Duodenal mucosa (tissue), 2 donors: ENCODE measurements around the gene VPS33B.
A peak's percentile ranks its signal among the peaks of the same experiment; 100 is the strongest.
"Not testable (repeated sequence)": the region's sequence is repeated elsewhere in the genome, so short reads cannot be mapped to it uniquely, and the experiment has no call there.

Experiments used
- H3K27ac ChIP-seq: one replicate; pipeline ENCODE4 v1.7.0; 2013; ENCODE audit warnings: low read depth, low read length
- H3K27me3 ChIP-seq, 2 donors: one replicate each; pipeline ENCODE4 v1.7.0; 2013; ENCODE audit warnings: low read length in 2 of 2, control low read depth in 1 of 2; ENCODE audit not compliant: insufficient read depth in 2 of 2, control insufficient read depth in 1 of 2
- H3K36me3 ChIP-seq, 2 donors: one replicate each; pipeline ENCODE4 v1.7.0; 2013; ENCODE audit warnings: low read length in 2 of 2, control low read depth in 1 of 2; ENCODE audit not compliant: insufficient read depth in 2 of 2, control insufficient read depth in 1 of 2
- H3K4me1 ChIP-seq, 2 donors: one replicate each; pipeline ENCODE4 v1.7.0; 2013; ENCODE audit warnings: low read length in 2 of 2, control low read depth in 1 of 2; ENCODE audit not compliant: insufficient read depth in 2 of 2, control insufficient read depth in 1 of 2
- H3K4me3 ChIP-seq, 2 donors: one replicate each; pipeline ENCODE4 v1.7.0; 2013; ENCODE audit warnings: low read length in 2 of 2, low read depth in 1 of 2
- H3K9ac ChIP-seq, 2 donors: one replicate each; pipeline ENCODE4 v1.7.0; 2013; ENCODE audit warnings: low read length in 2 of 2, low read depth in 1 of 2
- H3K9me3 ChIP-seq, 2 donors: one replicate each; pipeline ENCODE4 v1.7.0; 2013; ENCODE audit warnings: low read length in 2 of 2, control low read depth in 1 of 2; ENCODE audit not compliant: control insufficient read depth in 1 of 2

VPS33B gene

DNA sequence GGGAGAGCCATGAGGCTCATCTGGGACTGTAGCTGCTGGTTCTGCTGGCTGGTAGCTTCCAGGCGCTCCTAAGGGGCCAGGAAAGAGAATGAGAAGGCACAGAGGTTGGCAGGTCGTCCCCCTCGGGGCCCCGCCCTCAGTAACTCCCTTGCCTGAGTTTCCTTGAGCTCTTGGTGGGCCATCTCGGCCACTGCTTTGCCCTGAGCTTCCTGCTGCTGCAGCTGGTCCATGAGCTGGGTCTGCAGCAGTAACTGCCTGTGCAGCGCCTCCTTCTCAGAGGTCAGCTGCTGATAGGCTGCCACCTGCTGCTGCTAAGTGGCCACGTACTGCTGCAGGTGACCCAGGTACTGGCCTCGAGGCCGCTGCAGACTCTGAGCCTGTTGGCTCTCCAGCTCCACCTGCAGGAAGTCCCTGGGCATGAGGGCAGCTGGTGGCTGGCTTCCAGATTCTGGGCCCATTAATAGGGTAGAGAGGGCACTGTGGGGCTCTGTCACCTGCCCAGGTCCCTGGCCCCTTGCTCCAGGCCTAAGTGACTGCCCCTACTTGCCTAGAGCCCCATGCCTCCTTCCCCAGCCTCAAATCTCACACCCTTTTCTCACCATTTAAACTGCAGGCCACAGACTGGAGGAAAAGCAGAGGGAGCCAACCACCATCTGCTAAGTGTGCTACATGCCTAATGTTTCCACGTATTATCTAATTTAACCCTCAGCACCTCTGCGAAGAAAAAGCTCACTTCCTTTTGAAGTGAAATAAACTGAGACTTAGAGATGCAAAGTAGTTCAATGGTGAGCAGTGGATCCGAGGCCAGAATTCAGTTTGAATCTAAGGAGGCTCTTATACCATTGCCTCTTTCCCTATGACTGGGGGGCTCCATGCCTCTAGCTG, 10.8 kb upstream of the VPS33B start:
- Histone ChIP-seq H3K4me1 (no peaks in the 10 kb centered on the region), H3K4me3 (peak overlapping the region in 1 of 2 donors; percentile 45), H3K9ac (no peak overlapping the region)

GRCh38 chr15:91031796-91032195, 9.4 kb upstream of the VPS33B start:
- Histone ChIP-seq H3K27ac (no peak overlapping the region), H3K4me3 (no peak overlapping the region), H3K27me3 (no peaks in the 10 kb centered on the region)

More for the DNA sequence above, 10.8 kb upstream of the VPS33B start:
- Histone ChIP-seq H3K9me3 (no peaks in the 10 kb centered on the region), H3K36me3 (no peaks in the 10 kb centered on the region), H3K27me3 (peaks cover 0 to 2% of the 10 kb centered on the region in 2 donors), H3K27ac (no peak overlapping the region)

GRCh38 chr15:91027677-91028076, 5.3 kb upstream of the VPS33B start:
- no peaks in the 10 kb centered on the region for H3K36me3 ChIP-seq
- H3K4me3 ChIP-seq = no peak overlapping the region
- no peaks in the 10 kb centered on the region for H3K9me3 ChIP-seq
- no peak overlapping the region for H3K9ac ChIP-seq
- no peak overlapping the region for H3K27ac ChIP-seq
- peaks cover 0 to 4% of the 10 kb centered on the region in 2 donors for H3K4me1 ChIP-seq
- no peaks in the 10 kb centered on the region for H3K27me3 ChIP-seq

More at GRCh38 chr15:91031796-91032195, 9.4 kb upstream of the VPS33B start:
- no peaks in the 10 kb centered on the region for H3K4me1 ChIP-seq
- H3K36me3 ChIP-seq = no peaks in the 10 kb centered on the region
- no peaks in the 10 kb centered on the region for H3K9me3 ChIP-seq
- no peak overlapping the region for H3K9ac ChIP-seq

DNA sequence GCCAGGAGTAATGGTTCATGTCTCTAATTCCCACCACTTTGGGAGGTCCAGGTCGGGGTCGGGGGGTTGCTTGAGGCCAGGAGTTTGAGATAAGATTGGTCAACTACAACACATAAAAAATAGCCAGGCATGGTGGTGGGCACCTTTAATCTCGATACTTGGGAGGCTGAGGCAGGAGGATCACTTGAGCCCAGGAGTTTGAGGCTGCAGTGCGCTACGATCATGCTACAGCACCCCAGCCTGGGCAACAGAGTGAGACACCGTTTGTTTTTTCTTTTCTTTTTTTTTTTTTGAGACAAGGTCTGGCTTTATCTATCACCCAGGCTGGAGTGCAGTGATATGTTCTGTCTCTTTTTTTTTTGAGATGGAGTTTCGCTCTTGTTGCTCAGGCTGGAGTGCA, 1.3 kb upstream of the VPS33B start:
- Histone ChIP-seq H3K36me3 (no peaks in the 10 kb centered on the region), H3K4me1 (peaks cover 12 to 17% of the 10 kb centered on the region in 2 donors), H3K27ac (no peak overlapping the region), H3K9ac (no peak overlapping the region), H3K9me3 (no peaks in the 10 kb centered on the region), H3K27me3 (no peaks in the 10 kb centered on the region), H3K4me3 (no peak overlapping the region)

- Histone ChIP-seq H3K4me3 (peak overlapping the region; percentile 98 to 100), H3K36me3 (peaks cover 0 to under 1% of the 10 kb centered on the region in 2 donors), H3K9me3 (no peaks in the 10 kb centered on the region), H3K27ac (no peak overlapping the region), H3K27me3 (no peaks in the 10 kb centered on the region), H3K9ac (peak overlapping the region; percentile 89 to 99), H3K4me1 (peaks cover 16 to 17% of the 10 kb centered on the region in 2 donors)
These were observed 387 bp upstream of the VPS33B start for GRCh38 chr15:91022832-91023129.

GRCh38 chr15:91021516-91022074, 799 bp downstream of the VPS33B start:
- peaks cover 0 to 8% of the 10 kb centered on the region in 2 donors for H3K36me3 ChIP-seq
- H3K9me3 ChIP-seq = no peaks in the 10 kb centered on the region
- H3K4me3 ChIP-seq = peak overlapping the region; percentile 98 to 100
- peaks cover 17% of the 10 kb centered on the region in 2 donors for H3K4me1 ChIP-seq
- no peak overlapping the region for H3K27ac ChIP-seq
- H3K9ac ChIP-seq = peak overlapping the region; percentile 89 to 99
- no peaks in the 10 kb centered on the region for H3K27me3 ChIP-seq

- Histone ChIP-seq H3K4me1 (peaks cover 17% of the 10 kb centered on the region in 2 donors), H3K9me3 (no peaks in the 10 kb centered on the region), H3K9ac (no peak overlapping the region), H3K36me3 (peaks cover 4 to 27% of the 10 kb centered on the region in 2 donors), H3K4me3 (no peak overlapping the region), H3K27ac (no peak overlapping the region), H3K27me3 (no peaks in the 10 kb centered on the region)
These were observed 4.2 kb downstream of the VPS33B start for GRCh38 chr15:91018158-91018557.

GRCh38 chr15:91017716-91018115, 4.7 kb downstream of the VPS33B start:
- no peak overlapping the region for H3K27ac ChIP-seq
- peaks cover 9 to 32% of the 10 kb centered on the region in 2 donors for H3K36me3 ChIP-seq
- no peak overlapping the region for H3K4me3 ChIP-seq
- no peak overlapping the region for H3K9ac ChIP-seq
- no peaks in the 10 kb centered on the region for H3K27me3 ChIP-seq
- H3K4me1 ChIP-seq = peaks cover 13 to 17% of the 10 kb centered on the region in 2 donors
- no peaks in the 10 kb centered on the region for H3K9me3 ChIP-seq

DNA sequence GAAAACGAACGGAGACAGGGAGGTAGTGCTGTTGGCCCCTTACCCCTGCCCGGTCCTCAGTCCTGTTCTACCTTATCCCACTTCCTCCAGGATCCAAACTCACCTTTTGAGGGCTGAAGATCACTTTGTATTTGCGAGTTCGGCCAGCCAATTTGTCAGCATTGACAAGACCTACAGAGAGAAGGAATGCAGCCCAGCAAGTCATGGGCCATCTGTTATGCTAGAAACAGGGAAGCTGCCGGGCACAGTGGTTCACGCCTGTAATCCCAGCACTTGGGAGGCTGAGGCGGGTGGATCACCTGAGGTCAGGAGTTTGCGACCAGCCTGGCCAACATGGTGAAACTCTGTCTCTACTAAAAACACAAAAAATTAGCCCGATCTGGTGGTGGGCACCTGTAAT, 8.7 kb downstream of the VPS33B start:
- H3K36me3 ChIP-seq = peaks cover 18 to 55% of the 10 kb centered on the region in 2 donors
- not testable (repeated sequence) for H3K9ac ChIP-seq, H3K27ac ChIP-seq, H3K4me1 ChIP-seq, H3K9me3 ChIP-seq, H3K27me3 ChIP-seq, H3K4me3 ChIP-seq

GRCh38 chr15:91007266-91007665, 15.1 kb downstream of the VPS33B start:
- no peaks in the 10 kb centered on the region for H3K9me3 ChIP-seq
- H3K4me1 ChIP-seq = no peaks in the 10 kb centered on the region
- H3K27ac ChIP-seq = no peak overlapping the region
- H3K36me3 ChIP-seq = peaks cover 33 to 70% of the 10 kb centered on the region in 2 donors
- no peak overlapping the region for H3K4me3 ChIP-seq
- H3K9ac ChIP-seq = no peak overlapping the region
- no peaks in the 10 kb centered on the region for H3K27me3 ChIP-seq
